PC-9 (cell line): ENCODE data around the gene MTA3. TPM values are rescaled to one million over a fixed set of nuclear protein-coding genes. Genes with fewer than 3 reads are reported as not detected.

ENCODE experiments used
- BruUV-seq: library from RNA; stranded (reverse); fragments of 400-500 nt; replicated peaks from 2 replicates; lab custom pipeline; 2021; lab: Mats Ljungman, UMichigan
- CTCF ChIA-PET: fragments of 300-600 bp; sonication (Branson Sonifier 250); formaldehyde crosslinking; loops from one replicate; lab custom pipeline; 2022; ENCODE audit warnings: antibody characterized with exemption; lab: Charles Lee
- POLR2A ChIA-PET: fragments of 300-600 bp; sonication (Branson Sonifier 250); formaldehyde crosslinking; loops from one replicate; lab custom pipeline; 2022; ENCODE audit warnings: antibody characterized with exemption; ENCODE audit not compliant: unreplicated experiment; lab: Charles Lee
- DNase-seq, 2 experiments: peaks; one replicate each; pipeline versions ENCODE4 v3.0.0 to v3.0.0-alpha.2; 2015 to 2022; ENCODE audit warnings: mixed read lengths in 1 of 2
- H2AFZ ChIP-seq: fragments of 200-600 bp; sonication (generic); 2 replicates; pipeline ENCODE4 v1.8.1; 2017; ENCODE audit warnings: antibody characterized with exemption
- H3F3A ChIP-seq: fragments of 200-600 bp; sonication (generic); 2 replicates; pipeline ENCODE4 v1.8.1; 2017; ENCODE audit warnings: antibody characterized with exemption, mild to moderate bottlenecking, low read depth; ENCODE audit not compliant: insufficient read depth
- H3K27ac ChIP-seq: fragments of 200-600 bp; sonication (generic); 2 replicates; pipeline ENCODE4 v1.6.1; 2016; ENCODE audit warnings: mixed run types
- H3K27me3 ChIP-seq: fragments of 200-600 bp; sonication (generic); 2 replicates; pipeline ENCODE4 v1.6.1; 2016; ENCODE audit warnings: low read depth, mixed run types; ENCODE audit not compliant: insufficient read depth
- H3K36me3 ChIP-seq: fragments of 200-600 bp; sonication (generic); 2 replicates; pipeline ENCODE4 v1.6.1; 2016; ENCODE audit warnings: low read depth, mixed run types
- H3K4me1 ChIP-seq: fragments of 200-600 bp; sonication (generic); replicated peaks from 2 replicates; pipeline ENCODE4 v1.6.1; 2016; ENCODE audit warnings: mixed run types; ENCODE audit not compliant: insufficient read depth
- H3K4me2 ChIP-seq: fragments of 200-600 bp; sonication (generic); 2 replicates; pipeline ENCODE4 v1.6.1; 2017; ENCODE audit warnings: mixed run types
- H3K4me3 ChIP-seq: fragments of 200-600 bp; sonication (generic); 2 replicates; pipeline ENCODE4 v1.6.1; 2016; ENCODE audit warnings: mixed run types
- H3K79me2 ChIP-seq: fragments of 200-600 bp; sonication (generic); 2 replicates; pipeline ENCODE4 v1.6.1; 2017; ENCODE audit warnings: low read depth, mixed run types
- H3K9me2 ChIP-seq: fragments of 200-600 bp; sonication (generic); 2 replicates; pipeline ENCODE4 v1.8.1; 2017; ENCODE audit warnings: mild to moderate bottlenecking; ENCODE audit not compliant: insufficient read depth
- H3K9me3 ChIP-seq: fragments of 200-600 bp; sonication (generic); 2 replicates; pipeline ENCODE4 v1.8.1; 2016; ENCODE audit warnings: low read depth; ENCODE audit not compliant: insufficient read depth
- H4K20me1 ChIP-seq: fragments of 200-600 bp; sonication (generic); 2 replicates; pipeline ENCODE4 v1.8.1; 2017; ENCODE audit not compliant: insufficient read depth
- EZH2 ChIP-seq: fragments of 200-600 bp; sonication (generic); IDR thresholded peaks from 2 replicates; pipeline ENCODE4 v1.8.0; 2017; ENCODE audit warnings: antibody characterized with exemption, low read depth
- intact Hi-C: fragments of 100-400 bp; cut with micrococcal nuclease; formaldehyde crosslinking; loops from one replicate; pipeline ENCODE4 v1.10.0; 2022; ENCODE audit not compliant: unreplicated experiment
- total RNA-seq: library from RNA; stranded (reverse); gene quantifications from 2 replicates; pipeline ENCODE4 v1.2.3, GENCODE V29; 2021
- TF ChIP-seq, protein P1 (sequence below): fragments of 200-600 bp; sonication (generic); conservative IDR thresholded peaks from 2 replicates; pipeline ENCODE4 v1.6.1; 2017; ENCODE audit warnings: mixed run types, antibody characterized with exemption, mild to moderate bottlenecking, moderate library complexity

The MTA3 gene
- total RNA-seq, 1 experiment from 2014 or later, result 89.8 TPM

DNA sequence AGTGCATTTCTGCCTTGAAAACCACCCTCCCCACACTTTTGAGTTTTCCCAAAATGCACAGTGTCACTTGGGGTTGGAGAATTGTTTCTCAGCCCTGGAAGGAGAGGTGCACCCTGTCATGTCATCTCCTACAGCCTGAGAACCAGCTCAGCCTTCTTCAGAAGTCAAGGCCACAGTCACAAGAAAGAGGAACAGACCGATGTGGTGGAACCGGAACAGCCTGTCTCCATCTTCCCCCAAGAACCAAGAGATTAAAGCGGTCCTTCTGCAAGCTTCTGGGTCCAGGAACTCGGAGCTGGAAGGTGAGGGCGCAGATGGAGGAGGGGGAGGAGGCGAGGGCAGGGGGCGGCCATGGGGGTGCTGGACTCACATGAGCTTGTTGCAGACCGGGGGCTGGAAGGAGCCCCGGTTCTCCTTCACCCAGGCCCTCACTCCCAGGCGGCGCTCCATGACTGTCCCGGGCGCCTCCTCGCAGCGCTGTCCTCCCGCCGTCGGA is 223.7 kb downstream of the MTA3 start:
- no peaks in the 10 kb centered on the region for H3K4me1 ChIP-seq
- intact Hi-C loops, result no loop called here
- H3K79me2 ChIP-seq, result no peaks in the 10 kb centered on the region
- H3F3A ChIP-seq, result no peaks in the 10 kb centered on the region
- no peaks in the 10 kb centered on the region for H3K27me3 ChIP-seq
- H3K27ac ChIP-seq, result no peak overlapping the region
- DNase-seq, result no peak
- H3K4me2 ChIP-seq, result no peak overlapping the region
- no peaks in the 10 kb centered on the region for H3K36me3 ChIP-seq
- no peaks in the 10 kb centered on the region for H3K9me2 ChIP-seq
- BruUV-seq, result no TSS peak
- no peak overlapping the region for H2AFZ ChIP-seq
- ChIA-PET CTCF (no interaction called here), POLR2A (no interaction called here)
- no peak for TF ChIP-seq EZH2
- TF ChIP-seq, protein P1, sequence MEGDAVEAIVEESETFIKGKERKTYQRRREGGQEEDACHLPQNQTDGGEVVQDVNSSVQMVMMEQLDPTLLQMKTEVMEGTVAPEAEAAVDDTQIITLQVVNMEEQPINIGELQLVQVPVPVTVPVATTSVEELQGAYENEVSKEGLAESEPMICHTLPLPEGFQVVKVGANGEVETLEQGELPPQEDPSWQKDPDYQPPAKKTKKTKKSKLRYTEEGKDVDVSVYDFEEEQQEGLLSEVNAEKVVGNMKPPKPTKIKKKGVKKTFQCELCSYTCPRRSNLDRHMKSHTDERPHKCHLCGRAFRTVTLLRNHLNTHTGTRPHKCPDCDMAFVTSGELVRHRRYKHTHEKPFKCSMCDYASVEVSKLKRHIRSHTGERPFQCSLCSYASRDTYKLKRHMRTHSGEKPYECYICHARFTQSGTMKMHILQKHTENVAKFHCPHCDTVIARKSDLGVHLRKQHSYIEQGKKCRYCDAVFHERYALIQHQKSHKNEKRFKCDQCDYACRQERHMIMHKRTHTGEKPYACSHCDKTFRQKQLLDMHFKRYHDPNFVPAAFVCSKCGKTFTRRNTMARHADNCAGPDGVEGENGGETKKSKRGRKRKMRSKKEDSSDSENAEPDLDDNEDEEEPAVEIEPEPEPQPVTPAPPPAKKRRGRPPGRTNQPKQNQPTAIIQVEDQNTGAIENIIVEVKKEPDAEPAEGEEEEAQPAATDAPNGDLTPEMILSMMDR, result no peak
- H4K20me1 ChIP-seq, result no peaks in the 10 kb centered on the region
- H3K9me3 ChIP-seq, result no peaks in the 10 kb centered on the region
- H3K4me3 ChIP-seq, result no peak overlapping the region

GRCh38 chr2:42792583-42793333 is 224.3 kb downstream of the MTA3 start, which contains the start of gene HAAO:
HAAO (minus strand) TSS chr2:42792583; CDS start chr2:42792536, 47 bp downstream.
- H3K36me3 ChIP-seq, result no peaks in the 10 kb centered on the region
- H3F3A ChIP-seq, result no peaks in the 10 kb centered on the region
- no TSS peak for BruUV-seq
- ChIA-PET CTCF (no interaction called here), POLR2A (no interaction called here)
- no peaks in the 10 kb centered on the region for H3K9me3 ChIP-seq
- H4K20me1 ChIP-seq, result no peaks in the 10 kb centered on the region
- H3K4me2 ChIP-seq, result no peak within 1 kb of the TSS
- no peak within 1 kb of the TSS for H3K4me3 ChIP-seq
- H3K79me2 ChIP-seq, result no peaks in the 10 kb centered on the region
- DNase-seq, result no peak
- intact Hi-C loops, result no loop called here
- H2AFZ ChIP-seq, result no peak within 1 kb of the TSS
- no peaks in the 10 kb centered on the region for H3K27me3 ChIP-seq
- no peaks in the 10 kb centered on the region for H3K4me1 ChIP-seq
- H3K27ac ChIP-seq, result no peak within 1 kb of the TSS
- H3K9me2 ChIP-seq, result no peaks in the 10 kb centered on the region
- TF ChIP-seq, protein P1, result no peak

GRCh38 chr2:42793334-42794270 is 225.2 kb downstream of the MTA3 start:
- TF ChIP-seq, protein P1, result no peak
- TF ChIP-seq EZH2, result no peak
- H2AFZ ChIP-seq, result no peak overlapping the region

More at GRCh38 chr2:42793334-42794270, 225.2 kb downstream of the MTA3 start:
- no TSS peak for BruUV-seq
- H3K4me2 ChIP-seq, result no peak overlapping the region
- H3K27me3 ChIP-seq, result no peaks in the 10 kb centered on the region
- ChIA-PET CTCF (interaction anchor here (0.5 to 0.6 kb wide), 2 partner anchors 178 to 183 kb away, joined by 3 read pairs; no protein-coding TSS in a partner anchor), POLR2A (no interaction called here)
- no peaks in the 10 kb centered on the region for H3F3A ChIP-seq
- H4K20me1 ChIP-seq, result no peaks in the 10 kb centered on the region
- H3K27ac ChIP-seq, result no peak overlapping the region
- H3K36me3 ChIP-seq, result no peaks in the 10 kb centered on the region
- no peaks in the 10 kb centered on the region for H3K9me2 ChIP-seq
- no peaks in the 10 kb centered on the region for H3K9me3 ChIP-seq
- no peaks in the 10 kb centered on the region for H3K4me1 ChIP-seq
- DNase-seq, result no peak
- intact Hi-C loops, result no loop called here
- no peak overlapping the region for H3K4me3 ChIP-seq
- H3K79me2 ChIP-seq, result no peaks in the 10 kb centered on the region
